Effector memory CD4-positive, alpha-beta T cell (primary cell): Measurements from ENCODE around the gene RAI14.

Source experiments
- DNase-seq, 3 donors: peaks; one replicate each; pipeline ENCODE4 v3.0.0-alpha.2; 2020
- H3K27ac ChIP-seq: 2 replicates; pipeline ENCODE4 v1.7.0; 2013; ENCODE audit warnings: mild to moderate bottlenecking, low read length, moderate library complexity; ENCODE audit not compliant: insufficient read depth, poor library complexity, severe bottlenecking
- H3K27me3 ChIP-seq: replicated peaks from 2 replicates; pipeline ENCODE4 v1.7.0; 2013; ENCODE audit warnings: mild to moderate bottlenecking, low read length; ENCODE audit not compliant: insufficient read depth, control insufficient read depth, poor library complexity, severe bottlenecking
- H3K36me3 ChIP-seq: 2 replicates; pipeline ENCODE4 v1.7.0; 2013; ENCODE audit warnings: mild to moderate bottlenecking, low read length, moderate library complexity; ENCODE audit not compliant: control insufficient read depth, insufficient read depth
- H3K4me1 ChIP-seq: 2 replicates; pipeline ENCODE4 v1.7.0; 2013; ENCODE audit warnings: low read length, mild to moderate bottlenecking; ENCODE audit not compliant: control insufficient read depth, insufficient read depth, poor library complexity, severe bottlenecking
- H3K4me3 ChIP-seq: 2 replicates; pipeline ENCODE4 v1.7.0; 2013; ENCODE audit warnings: low read length, low read depth, mild to moderate bottlenecking; ENCODE audit not compliant: insufficient read depth, poor library complexity, severe bottlenecking
- H3K9me3 ChIP-seq: 2 replicates; pipeline ENCODE4 v1.7.0; 2013; ENCODE audit warnings: mild to moderate bottlenecking, low read length, moderate library complexity; ENCODE audit not compliant: control insufficient read depth

Gene RAI14

GRCh38 chr5:34804913-34805312 is 148.8 kb downstream of the RAI14 start:
- H3K9me3 ChIP-seq, result no peaks in the 10 kb centered on the region
- H3K4me1 ChIP-seq, result no peaks in the 10 kb centered on the region
- no peaks in the 10 kb centered on the region for H3K36me3 ChIP-seq
- no peak for DNase-seq
- H3K27ac ChIP-seq, result no peak overlapping the region
- H3K4me3 ChIP-seq, result no peak overlapping the region
- no peaks in the 10 kb centered on the region for H3K27me3 ChIP-seq

GRCh38 chr5:34806532-34806931 is 150.4 kb downstream of the RAI14 start:
- H3K4me1 ChIP-seq, result no peaks in the 10 kb centered on the region
- DNase-seq, result no peak
- no peak overlapping the region for H3K4me3 ChIP-seq
- no peaks in the 10 kb centered on the region for H3K27me3 ChIP-seq
- H3K27ac ChIP-seq, result no peak overlapping the region
- no peaks in the 10 kb centered on the region for H3K36me3 ChIP-seq
- no peaks in the 10 kb centered on the region for H3K9me3 ChIP-seq

GRCh38 chr5:34811706-34812105 is 155.6 kb downstream of the RAI14 start:
- H3K9me3 ChIP-seq, result no peaks in the 10 kb centered on the region
- no peak overlapping the region for H3K27ac ChIP-seq
- H3K27me3 ChIP-seq, result no peaks in the 10 kb centered on the region
- no peaks in the 10 kb centered on the region for H3K36me3 ChIP-seq
- no peak for DNase-seq
- H3K4me1 ChIP-seq, result no peaks in the 10 kb centered on the region
- H3K4me3 ChIP-seq, result no peak overlapping the region

GRCh38 chr5:34813509-34813908 is 157.4 kb downstream of the RAI14 start:
- H3K4me1 ChIP-seq, result no peaks in the 10 kb centered on the region
- no peaks in the 10 kb centered on the region for H3K36me3 ChIP-seq
- no peak overlapping the region for H3K27ac ChIP-seq
- DNase-seq, result no peak
- H3K4me3 ChIP-seq, result no peak overlapping the region
- H3K27me3 ChIP-seq, result no peaks in the 10 kb centered on the region
- no peaks in the 10 kb centered on the region for H3K9me3 ChIP-seq

GRCh38 chr5:34817558-34818351 is 161.6 kb downstream of the RAI14 start:
- Histone ChIP-seq H3K36me3 (no peaks in the 10 kb centered on the region), H3K4me3 (no peak overlapping the region), H3K27ac (no peak overlapping the region), H3K4me1 (no peaks in the 10 kb centered on the region), H3K9me3 (no peaks in the 10 kb centered on the region), H3K27me3 (no peaks in the 10 kb centered on the region)
- no peak for DNase-seq

- no peaks in the 10 kb centered on the region for H3K4me1 ChIP-seq
- no peaks in the 10 kb centered on the region for H3K9me3 ChIP-seq
- H3K27ac ChIP-seq, result no peak overlapping the region
- DNase-seq, result no peak
- no peak overlapping the region for H3K4me3 ChIP-seq
- H3K27me3 ChIP-seq, result no peaks in the 10 kb centered on the region
- H3K36me3 ChIP-seq, result no peaks in the 10 kb centered on the region
Observed at GRCh38 chr5:34818717-34819116, 162.6 kb downstream of the RAI14 start.

GRCh38 chr5:34820593-34820992 is 164.5 kb downstream of the RAI14 start:
- no peaks in the 10 kb centered on the region for H3K36me3 ChIP-seq

GRCh38 chr5:34822956-34823715 is 167.0 kb downstream of the RAI14 start:
- Histone ChIP-seq H3K27ac (no peak overlapping the region), H3K4me1 (no peaks in the 10 kb centered on the region), H3K36me3 (no peaks in the 10 kb centered on the region), H3K27me3 (no peaks in the 10 kb centered on the region), H3K9me3 (no peaks in the 10 kb centered on the region), H3K4me3 (no peak overlapping the region)
- DNase-seq, result no peak

More at GRCh38 chr5:34820593-34820992, 164.5 kb downstream of the RAI14 start:
- H3K27me3 ChIP-seq, result no peaks in the 10 kb centered on the region
- no peaks in the 10 kb centered on the region for H3K9me3 ChIP-seq
- DNase-seq, result no peak
- no peak overlapping the region for H3K27ac ChIP-seq
- H3K4me3 ChIP-seq, result no peak overlapping the region
- H3K4me1 ChIP-seq, result no peaks in the 10 kb centered on the region

- H3K4me1 ChIP-seq, result no peaks in the 10 kb centered on the region
- no peaks in the 10 kb centered on the region for H3K36me3 ChIP-seq
- H3K9me3 ChIP-seq, result no peaks in the 10 kb centered on the region
- no peak for DNase-seq
- no peak overlapping the region for H3K27ac ChIP-seq
- no peaks in the 10 kb centered on the region for H3K27me3 ChIP-seq
- H3K4me3 ChIP-seq, result no peak overlapping the region
Observed at GRCh38 chr5:34826347-34826746, 170.2 kb downstream of the RAI14 start.
